Testis (tissue), 3 donors: ENCODE data around the gene SCYGR8. TPM values are rescaled to one million over a fixed set of nuclear protein-coding genes. Genes with fewer than 3 reads are reported as not detected.
"Not testable (repeated sequence)": the region's sequence is repeated elsewhere in the genome, so short reads cannot be mapped to it uniquely, and the experiment has no call there.

Experiments
- DNase-seq: peaks from one replicate; pipeline ENCODE4 v3.0.0-alpha.2; 2019
- H3K27ac ChIP-seq, 2 donors: fragments of 200-600 bp; sonication (generic); one replicate each; pipeline ENCODE4 v1.5.1; 2019
- H3K27me3 ChIP-seq: fragments of 200-600 bp; sonication (generic); one replicate; pipeline ENCODE4 v1.5.1; 2019
- H3K36me3 ChIP-seq: fragments of 200-600 bp; sonication (generic); one replicate; pipeline ENCODE4 v1.5.1; 2017; ENCODE audit warnings: low read depth; ENCODE audit errors: missing control alignments
- H3K4me1 ChIP-seq: fragments of 200-600 bp; sonication (generic); one replicate; pipeline ENCODE4 v1.5.1; 2019
- H3K4me3 ChIP-seq, 2 donors: fragments of 200-600 bp; sonication (generic); one replicate each; pipeline ENCODE4 v1.5.1; 2017 to 2019
- H3K9me3 ChIP-seq: fragments of 200-600 bp; sonication (generic); one replicate; pipeline ENCODE4 v1.5.1; 2017
- CTCF ChIP-seq, 3 experiments: fragments of 450-650 bp in 2 of 3; fragments of 200-600 bp in 1 of 3; sonication (generic) in 1 of 3; IDR thresholded peaks; one replicate each; pipeline ENCODE4 v1.5.1; 2016 to 2019; ENCODE audit warnings: antibody characterized with exemption in 3 of 3, mild to moderate bottlenecking in 2 of 3, moderate library complexity in 1 of 3
- POLR2A ChIP-seq: fragments of 450-650 bp; IDR thresholded peaks from one replicate; pipeline ENCODE4 v1.6.1; 2017; ENCODE audit warnings: antibody characterized with exemption, mild to moderate bottlenecking, moderate library complexity
- WGBS, 2 donors: methylation state at CpG; one replicate each; pipeline ENCODE4 v1.1.5; 2018; 5-methylcytosine and 5-hydroxymethylcytosine counted together
- intact Hi-C: fragments of 100-400 bp; cut with DNase I; formaldehyde crosslinking; loops from one replicate; pipeline ENCODE4 v1.15.1; 2023; ENCODE audit warnings: low total_unique reads
- polyA plus RNA-seq: library from polyadenylated mRNA; stranded (reverse); fragments of 350-450 nt; fragmentation: Illumina TruSeq; extraction: RNeasy Lipid Tissue Mini Kit (QIAGEN cat#74804); gene quantifications from one replicate; pipeline ENCODE4 v1.2.3, GENCODE V29; 2014; ENCODE audit warnings: low read depth, low replicate concordance; ENCODE audit not compliant: insufficient read depth
- total RNA-seq, 2 donors: library from RNA; depleted of rRNA; stranded (reverse); fragments of >200 nt; gene quantifications; one replicate each; pipeline ENCODE4 v1.2.3, GENCODE V29; 2016

SCYGR8 gene
- total and polyA plus RNA-seq, 3 donors from 2014 or later: not detected

GRCh38 chr2:227720680-227721079 is 25.0 kb upstream of the SCYGR8 start:
- Histone ChIP-seq H3K4me3 (no peak overlapping the region), H3K27ac (no peak overlapping the region), H3K9me3 (no peaks in the 10 kb centered on the region), H3K36me3 (no peaks in the 10 kb centered on the region), H3K4me1 (peaks cover 3% of the 10 kb centered on the region), H3K27me3 (no peaks in the 10 kb centered on the region)
- DNase-seq: no peak
- TF ChIP-seq POLR2A: no peak
- TF ChIP-seq CTCF (IDR thresholded peaks at IDR 0.05): no peak
- intact Hi-C loops: no loop called here
- WGBS, 2 donors: 90 to 97% methylated on average over 4 of the region's 4 CpGs

- H3K4me3 ChIP-seq, intact Hi-C loops, H3K4me1 ChIP-seq, H3K27me3 ChIP-seq, DNase-seq, H3K27ac ChIP-seq, H3K36me3 ChIP-seq, H3K9me3 ChIP-seq: not testable (repeated sequence)
- 75 to 85% methylated on average over 7 of the region's 7 CpGs for WGBS, 2 donors
Measured at GRCh38 chr2:227722821-227723220, 22.9 kb upstream of the SCYGR8 start.

- no peak for TF ChIP-seq CTCF (IDR thresholded peaks at IDR 0.05)
- no peak for DNase-seq
- WGBS, 2 donors: 90% methylated on average over 3 to 15 of the region's 15 CpGs
- intact Hi-C loops: no loop called here
- H3K36me3 ChIP-seq: no peaks in the 10 kb centered on the region
- no peaks in the 10 kb centered on the region for H3K27me3 ChIP-seq
- H3K9me3 ChIP-seq: no peaks in the 10 kb centered on the region
- no peak within 1 kb of the TSS for H3K4me3 ChIP-seq
- no peak within 1 kb of the TSS for H3K27ac ChIP-seq
- H3K4me1 ChIP-seq: no peaks in the 10 kb centered on the region
Measured at GRCh38 chr2:227724394-227725039, 21.2 kb upstream of the SCYGR8 start, which contains the start of gene SCYGR6. SCYGR6 (minus strand) TSS chr2:227724757; CDS start chr2:227724757, 0 bp downstream.

- no peak within 1 kb of the TSS for H3K27ac ChIP-seq
- WGBS, 2 donors: 86 to 96% methylated on average over 1 to 5 of the region's 5 CpGs
- no peak for TF ChIP-seq POLR2A
- TF ChIP-seq CTCF (IDR thresholded peaks at IDR 0.05): no peak
- no peak within 1 kb of the TSS for H3K4me3 ChIP-seq
- no peaks in the 10 kb centered on the region for H3K4me1 ChIP-seq
- DNase-seq: no peak
- intact Hi-C loops: no loop called here
- no peaks in the 10 kb centered on the region for H3K36me3 ChIP-seq
- no peaks in the 10 kb centered on the region for H3K9me3 ChIP-seq
- no peaks in the 10 kb centered on the region for H3K27me3 ChIP-seq
Measured at GRCh38 chr2:227728035-227728434, 17.7 kb upstream of the SCYGR8 start, which contains the start of gene SCYGR7. SCYGR7 (plus strand) TSS chr2:227728335; CDS start chr2:227728335, 0 bp downstream.

GRCh38 chr2:227739351-227739750 is 6.3 kb upstream of the SCYGR8 start:
- H3K9me3 ChIP-seq: no peaks in the 10 kb centered on the region
- DNase-seq: no peak
- H3K27me3 ChIP-seq: no peaks in the 10 kb centered on the region
- intact Hi-C loops: no loop called here
- H3K27ac ChIP-seq: no peak overlapping the region
- no peaks in the 10 kb centered on the region for H3K4me1 ChIP-seq
- TF ChIP-seq CTCF (IDR thresholded peaks at IDR 0.05): no peak
- no peak overlapping the region for H3K4me3 ChIP-seq
- 71 to 76% methylated on average over 14 of the region's 14 CpGs for WGBS, 2 donors
- H3K36me3 ChIP-seq: no peaks in the 10 kb centered on the region

- WGBS, 2 donors: 60 to 73% methylated on average over 7 of the region's 7 CpGs
- DNase-seq, H3K4me1 ChIP-seq, H3K4me3 ChIP-seq, H3K9me3 ChIP-seq, H3K27me3 ChIP-seq, H3K27ac ChIP-seq, H3K36me3 ChIP-seq, intact Hi-C loops: not testable (repeated sequence)
Measured at GRCh38 chr2:227740705-227741104, 5.0 kb upstream of the SCYGR8 start.
